GM12892 (cell line): ENCODE results near the gene PMPCB.

Source experiments
- DNase-seq: peaks from one replicate; pipeline ENCODE4 v3.0.0; 2011; ENCODE audit not compliant: insufficient read length
- FAIRE-seq: peaks from 2 replicates; lab custom pipeline; 2011; peaks lifted over from hg19 to GRCh38; lab: Jason Lieb, UNC
- POLR2A ChIP-seq: IDR thresholded peaks from 2 replicates; pipeline ENCODE4 v1.6.1; 2011; ENCODE audit warnings: low read depth, low read length, control low read depth
- POLR2AphosphoS5 ChIP-seq: IDR thresholded peaks from 2 replicates; pipeline ENCODE4 v1.6.1; 2011; ENCODE audit warnings: low read depth, low read length, control low read depth
- TAF1 ChIP-seq: IDR thresholded peaks from 2 replicates; pipeline ENCODE4 v1.6.1; 2011; ENCODE audit warnings: low read depth, mild to moderate bottlenecking, control low read depth, low read length, borderline replicate concordance

Gene PMPCB

GRCh38 chr7:103293526-103293925 is 3.7 kb upstream of the PMPCB start:
- DNase-seq (no peak), FAIRE-seq (no peak)
- no peak for TF ChIP-seq POLR2A
- no peak for TF ChIP-seq TAF1
- no peak for TF ChIP-seq POLR2AphosphoS5

GRCh38 chr7:103297837-103298179 is 573 bp downstream of the PMPCB start:
- TF ChIP-seq POLR2A = no peak
- TF ChIP-seq TAF1 = no peak
- no peak for TF ChIP-seq POLR2AphosphoS5
- no peak for FAIRE-seq
- DNase-seq = no peak

GRCh38 chr7:103299660-103300059 is 2.4 kb downstream of the PMPCB start:
- no peak for FAIRE-seq
- TF ChIP-seq TAF1 (no peak), POLR2A (no peak), POLR2AphosphoS5 (no peak)
- DNase-seq = no peak

- DNase-seq (no peak), FAIRE-seq (no peak)
- TF ChIP-seq TAF1 = no peak
- TF ChIP-seq POLR2A = no peak
- TF ChIP-seq POLR2AphosphoS5 = no peak
Observed at GRCh38 chr7:103301441-103301840, 4.2 kb downstream of the PMPCB start.

GRCh38 chr7:103307503-103308231 is 10.4 kb downstream of the PMPCB start:
- TF ChIP-seq POLR2A (no peak), TAF1 (no peak), POLR2AphosphoS5 (no peak)
- peak; percentile 36 for FAIRE-seq

GRCh38 chr7:103314852-103315251 is 17.6 kb downstream of the PMPCB start:
- no peak for DNase-seq
- no peak for TF ChIP-seq POLR2AphosphoS5
- TF ChIP-seq TAF1 = no peak
- TF ChIP-seq POLR2A = no peak
- no peak for FAIRE-seq

More at GRCh38 chr7:103307503-103308231, 10.4 kb downstream of the PMPCB start:
- no peak for DNase-seq

GRCh38 chr7:103316380-103316941 is 19.2 kb downstream of the PMPCB start:
- FAIRE-seq (no peak), DNase-seq (no peak)
- TF ChIP-seq TAF1 = no peak
- no peak for TF ChIP-seq POLR2A
- TF ChIP-seq POLR2AphosphoS5 = no peak

GRCh38 chr7:103317009-103317408 is 19.8 kb downstream of the PMPCB start:
- no peak for DNase-seq
- FAIRE-seq = no peak
- TF ChIP-seq TAF1 (no peak), POLR2AphosphoS5 (peak; percentile 29; the same call in 1 of the 2 replicates), POLR2A (no peak)

GRCh38 chr7:103325744-103326143 is 28.5 kb downstream of the PMPCB start:
- TF ChIP-seq TAF1 (no peak), POLR2A (no peak), POLR2AphosphoS5 (no peak)
- no peak for DNase-seq
- FAIRE-seq = no peak

GRCh38 chr7:103336761-103337160 is 39.5 kb downstream of the PMPCB start:
- DNase-seq = no peak

GRCh38 chr7:103338864-103339263 is 41.6 kb downstream of the PMPCB start:
- TF ChIP-seq TAF1 = no peak
- TF ChIP-seq POLR2A = no peak
- no peak for TF ChIP-seq POLR2AphosphoS5
- DNase-seq = no peak
- FAIRE-seq = no peak

More at GRCh38 chr7:103336761-103337160, 39.5 kb downstream of the PMPCB start:
- no peak for FAIRE-seq
- TF ChIP-seq TAF1 (no peak), POLR2A (no peak), POLR2AphosphoS5 (no peak)

GRCh38 chr7:103341466-103341865 is 44.2 kb downstream of the PMPCB start:
- no peak for FAIRE-seq
- DNase-seq = no peak
- TF ChIP-seq POLR2A = no peak
- no peak for TF ChIP-seq POLR2AphosphoS5
- no peak for TF ChIP-seq TAF1
